SH-SY5Y (cell line): ENCODE results near the gene MTR.

ENCODE experiments used
- GATA2 ChIP-seq: IDR thresholded peaks from 2 replicates; pipeline ENCODE4 v1.6.1; 2011; ENCODE audit warnings: mild to moderate bottlenecking, low read depth, low read length
- GATA3 ChIP-seq: IDR thresholded peaks from 2 replicates; pipeline ENCODE4 v1.6.1; 2011; ENCODE audit warnings: low read depth, mild to moderate bottlenecking, low read length, moderate library complexity

- TF ChIP-seq GATA3 (no peak), GATA2 (no peak)
Measured at GRCh38 chr1:236812334-236813030, 17.4 kb downstream of the MTR start.
